HepG2 (cell line): ENCODE results near the gene CCDC69. TPM values are rescaled to one million over a fixed set of nuclear protein-coding genes. Genes with fewer than 3 reads are reported as not detected.

Experiments used
- AGO2 ChIP-seq: fragments of 200-400 bp; formaldehyde crosslinking; optimal IDR thresholded peaks from 2 replicates; pipeline ENCODE3; 2017; ENCODE audit warnings: mild to moderate bottlenecking, low read depth, low read length, moderate library complexity
- CENPBD1 ChIP-seq: sonication (generic); formaldehyde crosslinking; IDR thresholded peaks from 2 replicates; pipeline ENCODE4 v1.8.0; 2022; ENCODE audit warnings: missing genetic modification reagents, low read depth, mild to moderate bottlenecking, borderline replicate concordance
- CHD4 ChIP-seq: fragments of 200-600 bp; sonication (generic); IDR thresholded peaks from 2 replicates; pipeline ENCODE4 v1.7.0; 2017; ENCODE audit warnings: mild to moderate bottlenecking, low read length, borderline replicate concordance
- E2F1 ChIP-seq: sonication (generic); formaldehyde crosslinking; IDR thresholded peaks from 2 replicates; pipeline ENCODE4 v1.5.0; 2020; ENCODE audit warnings: missing genetic modification reagents
- EHMT2 ChIP-seq: fragments of 200-600 bp; sonication (generic); IDR thresholded peaks from 2 replicates; pipeline ENCODE4 v1.7.0; 2017; ENCODE audit warnings: antibody characterized with exemption, low read depth, low read length, borderline replicate concordance
- JDP2 ChIP-seq: sonication (generic); formaldehyde crosslinking; IDR thresholded peaks from 2 replicates; pipeline ENCODE4 v1.8.1; 2022; ENCODE audit warnings: missing genetic modification reagents, borderline replicate concordance
- NKX3-1 ChIP-seq: sonication (generic); formaldehyde crosslinking; IDR thresholded peaks from 2 replicates; pipeline ENCODE4 v1.5.0; 2020; ENCODE audit warnings: missing genetic modification reagents
- SMARCC2 ChIP-seq: fragments of 450-650 bp; IDR thresholded peaks from 2 replicates; pipeline ENCODE4 v1.6.1; 2017; ENCODE audit warnings: antibody characterized with exemption, mild to moderate bottlenecking
- SUZ12 ChIP-seq: fragments of 150-350 bp; IDR thresholded peaks from 2 replicates; pipeline ENCODE4 v1.6.1; 2014; ENCODE audit warnings: low read depth, low read length
- THRA ChIP-seq: sonication (generic); formaldehyde crosslinking; IDR thresholded peaks from 2 replicates; pipeline ENCODE4 v1.4.0; 2020; ENCODE audit warnings: missing genetic modification reagents, borderline replicate concordance
- TIGD3 ChIP-seq: sonication (generic); formaldehyde crosslinking; IDR thresholded peaks from 2 replicates; pipeline ENCODE4 v1.5.1; 2020; ENCODE audit warnings: mild to moderate bottlenecking, missing genetic modification reagents, borderline replicate concordance
- XBP1 ChIP-seq: sonication (generic); formaldehyde crosslinking; IDR thresholded peaks from 2 replicates; pipeline ENCODE4 v1.5.0; 2020; ENCODE audit warnings: missing genetic modification reagents
- ZNF318 ChIP-seq: sonication (generic); formaldehyde crosslinking; IDR thresholded peaks from 2 replicates; pipeline ENCODE4 v1.4.0; 2020; ENCODE audit warnings: mild to moderate bottlenecking, missing genetic modification reagents
- ZNF335 ChIP-seq: sonication (generic); formaldehyde crosslinking; IDR thresholded peaks from 2 replicates; pipeline ENCODE4 v1.4.0; 2020; ENCODE audit warnings: missing genetic modification reagents
- ZNF350 ChIP-seq: sonication (generic); formaldehyde crosslinking; IDR thresholded peaks from 2 replicates; pipeline ENCODE4 v1.4.0; 2020; ENCODE audit warnings: mild to moderate bottlenecking, low read depth, missing genetic modification reagents, borderline replicate concordance
- ZNF644 ChIP-seq: IDR thresholded peaks from 2 replicates; pipeline ENCODE4 v1.6.1; 2016; ENCODE audit warnings: low read depth
- ZNF777 ChIP-seq: sonication (generic); formaldehyde crosslinking; IDR thresholded peaks from 2 replicates; pipeline ENCODE4 v1.4.0; 2020; ENCODE audit warnings: missing genetic modification reagents
- polyA plus RNA-seq, 8 experiments: library from polyadenylated mRNA; depleted of rRNA in 3 of 8; stranded (reverse) in 7 of 8; unstranded in 1 of 8; fragments of >200 nt; fragmentation: Illumina TruSeq in 4 of 8; extraction: Trizol in 4 of 8; gene quantifications; 2 replicates each; pipeline versions ENCODE4 v1.2.1 to v1.2.3, GENCODE V29; 2011 to 2016; ENCODE audit warnings: low read depth in 4 of 8, missing spikeins in 1 of 8, mixed read lengths in 1 of 8; ENCODE audit not compliant: insufficient read depth in 1 of 8
- total RNA-seq, 5 experiments: library from RNA; depleted of rRNA; stranded (reverse); fragments of >200 nt; fragmentation: Illumina TruSeq; extraction: Trizol; gene quantifications; 2 replicates each; pipeline ENCODE4 v1.2.3, GENCODE V29; 2016; ENCODE audit warnings: low read depth in 1 of 5

Gene CCDC69
- total and polyA plus RNA-seq, 2 of the 13 experiments (the other 11 are each of a cell fraction or from before 2014, with no cell fraction given): 12.2 to 45.2 TPM

- no peak for TF ChIP-seq ZNF318 (CRISPR knock-in tag)
- no peak for TF ChIP-seq SMARCC2
- 0 out of 2 replicates have a peak, but pooled peaks have one; percentile 37 for TF ChIP-seq ZNF644 (CRISPR knock-in tag)
- TF ChIP-seq THRA (CRISPR knock-in tag): peak; percentile 52
- TF ChIP-seq NKX3-1 (CRISPR knock-in tag): no peak
- no peak for TF ChIP-seq EHMT2
- no peak for TF ChIP-seq CHD4
- TF ChIP-seq SUZ12: no peak
- TF ChIP-seq AGO2: no peak
- no peak for TF ChIP-seq CENPBD1
- TF ChIP-seq TIGD3: no peak
- no peak; the same call in 1 of the 2 replicates for TF ChIP-seq ZNF335 (CRISPR knock-in tag)
- TF ChIP-seq E2F1 (CRISPR knock-in tag): no peak
- no peak for TF ChIP-seq XBP1 (CRISPR knock-in tag)
- TF ChIP-seq JDP2 (CRISPR knock-in tag): no peak
- no peak for TF ChIP-seq ZNF777 (CRISPR knock-in tag)
- TF ChIP-seq ZNF350 (CRISPR knock-in tag): 0 out of 2 replicates have a peak, but pooled peaks have one; percentile 46
Measured at GRCh38 chr5:151155775-151156506, 68.0 kb downstream of the CCDC69 start (continued).
